HG02852 (cell line): ENCODE results near the gene HBA2.
"Not testable (repeated sequence)": the region's sequence is repeated elsewhere in the genome, so short reads cannot be mapped to it uniquely, and the experiment has no call there.

ENCODE experiments used
- ATAC-seq: cut with Tn5 transposase; IDR thresholded peaks from one replicate; pipeline ENCODE4 v1.9.1; 2021; ENCODE audit warnings: mild to moderate bottlenecking, moderate library complexity; ENCODE audit not compliant: unreplicated experiment

HBA2 gene

GRCh38 chr16:173928-174769 is 1.5 kb downstream of the HBA2 start:
- not testable (repeated sequence) for ATAC-seq

- no peak for ATAC-seq
Measured at GRCh38 chr16:175011-175949, 2.6 kb downstream of the HBA2 start.

GRCh38 chr16:176006-176405 is 3.3 kb downstream of the HBA2 start:
- not testable (repeated sequence) for ATAC-seq

- ATAC-seq = not testable (repeated sequence)
Measured at GRCh38 chr16:176477-177382, 4.1 kb downstream of the HBA2 start, which contains the start of gene HBA1. HBA1 (plus strand) TSS chr16:176680; CDS start chr16:176717, 37 bp downstream.

GRCh38 chr16:177394-177822 is 4.7 kb downstream of the HBA2 start:
- ATAC-seq = no peak

GRCh38 chr16:177981-178667 is 5.4 kb downstream of the HBA2 start:
- ATAC-seq = no peak

- no peak for ATAC-seq
Measured at GRCh38 chr16:178668-179015, 6.0 kb downstream of the HBA2 start.

GRCh38 chr16:179211-180092 is 6.8 kb downstream of the HBA2 start:
- ATAC-seq = no peak

GRCh38 chr16:180101-180675 is 7.5 kb downstream of the HBA2 start, which contains the start of gene HBQ1:
HBQ1 (plus strand) TSS chr16:180459; CDS start chr16:180487, 28 bp downstream.
- ATAC-seq = no peak

GRCh38 chr16:180681-181564 is 8.2 kb downstream of the HBA2 start:
- no peak for ATAC-seq

- no peak for ATAC-seq
Measured at GRCh38 chr16:181565-182021, 8.9 kb downstream of the HBA2 start.

GRCh38 chr16:183005-183404 is 10.3 kb downstream of the HBA2 start:
- no peak for ATAC-seq

- ATAC-seq = no peak
Measured at GRCh38 chr16:185213-185612, 12.5 kb downstream of the HBA2 start.

GRCh38 chr16:185691-186090 is 13.0 kb downstream of the HBA2 start:
- ATAC-seq = no peak

GRCh38 chr16:187330-187729 is 14.7 kb downstream of the HBA2 start:
- no peak for ATAC-seq

- no peak for ATAC-seq
Measured at GRCh38 chr16:188674-189073, 16.0 kb downstream of the HBA2 start.

- no peak for ATAC-seq
Measured at GRCh38 chr16:189604-190186, 17.0 kb downstream of the HBA2 start.
